Naive thymus-derived CD8-positive, alpha-beta T cell (primary cell): ENCODE data around the gene CCDC88B. TPM values are rescaled to one million over a fixed set of nuclear protein-coding genes. Genes with fewer than 3 reads are reported as not detected.

Experiments
- ATAC-seq, 2 donors: fragments of 150-1000 bp; cut with Tn5 transposase in 1 of 2; sonication (Bioruptor Pico), chemical (Tn5 transposase) in 1 of 2; 1 replicate in 1 of 2; 2 replicates in 1 of 2; pipeline ENCODE4 v1.10.0; 2021; ENCODE audit warnings: mild to moderate bottlenecking in 2 of 2, moderate library complexity in 2 of 2
- POLR2A ChIA-PET: fragments of 350-600 bp; sonication (Branson Sonifier 250); formaldehyde crosslinking; loops from one replicate; lab custom pipeline; 2021; ENCODE audit warnings: antibody characterized with exemption; lab: Charles Lee
- DNase-seq, 10 donors: peaks; one replicate each; pipeline versions ENCODE4 v3.0.0 to v3.0.0-alpha.2; 2020 to 2022
- H3K27ac Mint-ChIP-seq, 10 donors: one replicate each; pipeline ENCODE4 v1.8.0; 2020 to 2022; ENCODE audit warnings: mild to moderate bottlenecking in 10 of 10, mixed read lengths in 10 of 10, moderate library complexity in 4 of 10, inconsistent platforms in 1 of 10
- H3K27me3 Mint-ChIP-seq, 5 donors: one replicate each; pipeline ENCODE4 v1.8.0; 2021 to 2022; ENCODE audit warnings: mixed read lengths in 5 of 5
- H3K36me3 Mint-ChIP-seq, 3 donors: one replicate each; pipeline ENCODE4 v1.8.0; 2020 to 2022; ENCODE audit warnings: mixed read lengths in 3 of 3, mild to moderate bottlenecking in 2 of 3, inconsistent platforms in 1 of 3
- H3K4me1 Mint-ChIP-seq, 4 donors: one replicate each; pipeline ENCODE4 v1.8.0; 2021 to 2022; ENCODE audit warnings: mixed read lengths in 4 of 4
- H3K4me3 Mint-ChIP-seq, 10 donors: one replicate each; pipeline ENCODE4 v1.8.0; 2020 to 2022; ENCODE audit warnings: mild to moderate bottlenecking in 10 of 10, mixed read lengths in 10 of 10, moderate library complexity in 6 of 10, inconsistent platforms in 1 of 10
- H3K9me3 Mint-ChIP-seq, 9 donors: one replicate each; pipeline ENCODE4 v1.8.0; 2020 to 2022; ENCODE audit warnings: mixed read lengths in 9 of 9, mild to moderate bottlenecking in 3 of 9, inconsistent platforms in 1 of 9, moderate library complexity in 1 of 9
- polyA plus RNA-seq, 3 donors: library from polyadenylated mRNA; unstranded; fragments of 300-500 nt; fragmentation: Illumina TruSeq; gene quantifications; one replicate each; pipeline ENCODE4 v1.2.3, GENCODE V29; 2021
- total RNA-seq, 8 experiments: library from RNA in 2 of 8; stranded (reverse) in 2 of 8; gene quantifications; one replicate each; pipeline ENCODE4 v1.2.3 and lab custom pipeline; 2021 to 2026

CCDC88B gene
- total and polyA plus RNA-seq, 5 experiments from 2014 or later: 10.4 to 119 (median 37.0) TPM

DNA sequence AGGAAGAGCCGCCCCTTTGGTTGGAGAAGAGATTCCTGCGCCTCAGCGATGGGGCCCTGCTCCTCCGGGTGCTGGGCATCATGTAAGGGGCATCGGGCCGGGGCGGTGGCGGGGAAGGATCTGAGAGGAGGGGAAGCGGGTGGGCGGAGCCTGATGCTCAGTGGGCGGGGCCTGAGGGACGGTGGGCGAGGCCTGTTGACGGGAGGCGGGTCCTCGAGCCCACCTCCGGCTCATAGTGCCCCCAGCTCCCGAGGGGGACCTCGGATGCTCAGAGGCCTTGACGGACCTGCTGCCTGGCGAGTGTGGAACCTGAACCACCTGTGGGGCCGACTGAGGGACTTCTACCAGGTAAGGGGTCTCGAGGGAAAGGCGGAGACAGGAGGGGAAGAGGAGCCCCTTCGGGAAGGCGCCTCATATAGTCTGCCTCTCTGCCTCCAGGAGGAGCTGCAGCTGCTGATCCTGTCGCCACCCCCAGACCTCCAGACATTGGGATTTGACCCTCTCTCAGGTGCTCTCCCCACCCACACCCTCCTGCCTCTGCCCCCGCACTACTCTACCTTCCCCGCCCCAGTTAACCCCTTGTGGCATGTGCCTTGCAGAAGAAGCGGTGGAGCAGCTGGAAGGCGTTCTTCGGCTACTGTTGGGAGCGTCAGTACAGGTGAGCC lies 799 bp downstream of the CCDC88B start:
- POLR2A ChIA-PET: interaction anchor here (0.5 to 4.9 kb wide), 9 partner anchors 12 to 1154 kb away, joined by 3 to 73 read pairs (median 6); partner anchors contain the start of genes FERMT3, PRDX5, RPS6KA4 and STIP1
- peaks cover 20 to 57% (median 48%) of the 10 kb centered on the region in 4 donors for H3K4me1 Mint-ChIP-seq

DNA sequence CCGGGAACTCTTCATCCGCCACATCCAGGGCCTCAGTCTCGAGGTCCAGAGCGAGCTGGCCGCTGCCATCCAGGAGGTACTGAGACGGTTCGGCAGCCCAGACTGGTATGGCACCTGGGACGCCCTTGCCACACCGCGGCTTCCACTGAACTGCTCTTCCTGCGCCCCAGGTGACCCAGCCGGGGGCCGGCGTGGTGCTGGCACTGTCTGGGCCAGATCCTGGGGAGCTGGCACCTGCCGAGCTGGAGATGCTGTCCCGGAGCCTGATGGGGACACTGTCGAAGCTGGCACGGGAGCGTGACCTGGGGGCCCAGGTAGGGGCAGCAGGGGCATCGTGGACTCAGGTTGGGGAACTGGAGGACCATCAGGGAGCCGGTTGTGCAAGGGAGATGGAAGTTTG lies 1.4 kb downstream of the CCDC88B start:
- H3K4me3 Mint-ChIP-seq: peak overlapping the region; percentile 85 to 92 (median 88)
- DNase-seq (no peak), ATAC-seq (no peak)
- H3K27me3 Mint-ChIP-seq: no peaks in the 10 kb centered on the region
- peak overlapping the region in 7 of 10 donors; percentile 34 to 98 (median 92) for H3K27ac Mint-ChIP-seq
- peaks cover 0 to 23% (median 7%) of the 10 kb centered on the region in 3 donors for H3K36me3 Mint-ChIP-seq
- peaks cover 23 to 57% (median 49%) of the 10 kb centered on the region in 4 donors for H3K4me1 Mint-ChIP-seq
- POLR2A ChIA-PET: interaction anchor here (0.5 to 4.9 kb wide), 10 partner anchors 11 to 833 kb away, joined by 3 to 73 read pairs (median 6); partner anchors contain the start of genes FERMT3, PRDX5, RPS6KA4 and TRMT112
- no peaks in the 10 kb centered on the region for H3K9me3 Mint-ChIP-seq

More for the DNA sequence above, 799 bp downstream of the CCDC88B start:
- DNase-seq (peak; percentile 62 to 89 (median 78)), ATAC-seq (peak; percentile 54 to 59)
- no peaks in the 10 kb centered on the region for H3K9me3 Mint-ChIP-seq
- H3K4me3 Mint-ChIP-seq: peak overlapping the region; percentile 85 to 92 (median 88)
- no peaks in the 10 kb centered on the region for H3K27me3 Mint-ChIP-seq
- peak overlapping the region; percentile 72 to 98 (median 94) for H3K27ac Mint-ChIP-seq
- peaks cover 0 to 21% (median 5%) of the 10 kb centered on the region in 3 donors for H3K36me3 Mint-ChIP-seq

DNA sequence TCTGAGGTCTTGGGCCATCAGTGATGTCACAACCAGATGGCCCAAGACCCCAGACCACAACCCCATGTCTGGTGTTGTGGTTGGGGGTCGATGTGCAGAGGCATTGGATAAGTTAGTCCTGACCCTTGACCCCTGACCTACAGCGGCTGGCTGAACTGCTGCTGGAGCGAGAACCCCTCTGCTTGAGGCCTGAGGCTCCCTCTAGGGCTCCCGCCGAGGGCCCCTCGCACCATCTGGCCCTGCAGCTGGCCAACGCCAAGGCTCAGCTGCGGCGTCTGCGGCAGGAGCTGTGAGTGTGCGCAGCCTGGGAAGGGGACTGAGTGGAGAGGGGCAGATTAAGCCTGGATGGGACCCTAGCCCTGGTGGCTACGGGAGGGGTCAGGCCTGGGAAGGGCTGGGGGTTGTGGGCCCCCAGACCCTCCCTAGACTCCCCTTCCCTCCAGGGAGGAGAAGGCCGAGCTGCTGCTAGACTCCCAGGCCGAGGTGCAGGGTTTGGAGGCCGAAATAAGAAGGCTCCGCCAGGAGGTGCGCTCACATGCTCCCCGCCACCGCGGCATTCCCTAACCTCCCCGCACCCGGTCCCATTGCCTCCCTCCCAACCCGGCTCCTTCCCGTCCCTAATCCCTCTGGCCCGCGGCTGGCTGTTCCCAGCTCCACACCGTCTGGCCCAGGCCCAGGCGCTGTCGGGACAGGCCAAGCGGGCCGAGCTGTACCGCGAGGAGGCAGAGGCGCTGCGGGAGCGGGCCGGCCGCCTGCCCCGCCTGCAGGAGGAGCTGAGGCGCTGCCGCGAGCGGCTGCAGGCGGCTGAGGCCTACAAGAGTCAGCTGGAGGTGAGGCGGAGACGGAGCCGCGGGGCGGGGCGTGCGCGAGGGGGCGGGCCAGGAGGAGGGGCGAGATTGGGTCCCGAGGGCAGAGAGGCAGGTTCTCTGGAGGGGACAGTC lies 2.1 kb downstream of the CCDC88B start:
- POLR2A ChIA-PET: interaction anchor here (0.5 to 4.9 kb wide), 9 partner anchors 11 to 832 kb away, joined by 3 to 73 read pairs (median 5); partner anchors contain the start of genes FERMT3, PRDX5, RPS6KA4 and TRMT112
- H3K9me3 Mint-ChIP-seq: no peaks in the 10 kb centered on the region
- ATAC-seq: peak; percentile 51 to 54
- H3K4me3 Mint-ChIP-seq: peak overlapping the region in 9 of 10 donors; percentile 32 to 92 (median 85)
- H3K27me3 Mint-ChIP-seq: no peaks in the 10 kb centered on the region
- H3K4me1 Mint-ChIP-seq: peaks cover 23 to 60% (median 50%) of the 10 kb centered on the region in 4 donors
- H3K36me3 Mint-ChIP-seq: peaks cover 0 to 28% (median 7%) of the 10 kb centered on the region in 3 donors
- peak; percentile 76 to 88 (median 85) for DNase-seq
- peak overlapping the region in 5 of 10 donors; percentile 29 to 75 (median 52) for H3K27ac Mint-ChIP-seq

- peak overlapping the region in 4 of 10 donors; percentile 37 to 75 (median 56) for H3K27ac Mint-ChIP-seq
- ATAC-seq (no peak), DNase-seq (no peak)
- H3K4me3 Mint-ChIP-seq: peak overlapping the region in 4 of 10 donors; percentile 32 to 91 (median 54)
- POLR2A ChIA-PET: interaction anchor here (0.6 to 4.9 kb wide), 5 partner anchors 15 to 44 kb away, joined by 3 to 73 read pairs (median 6); partner anchors contain the start of genes PRDX5, RPS6KA4 and TRMT112
- H3K4me1 Mint-ChIP-seq: peaks cover 26 to 56% (median 49%) of the 10 kb centered on the region in 4 donors
- H3K9me3 Mint-ChIP-seq: no peaks in the 10 kb centered on the region
- peaks cover 0 to 24% (median 7%) of the 10 kb centered on the region in 3 donors for H3K36me3 Mint-ChIP-seq
- H3K27me3 Mint-ChIP-seq: no peaks in the 10 kb centered on the region
Measured at GRCh38 chr11:64342869-64343745, 3.1 kb downstream of the CCDC88B start.

- Mint-ChIP-seq H3K36me3 (peaks cover 0 to 25% (median 8%) of the 10 kb centered on the region in 3 donors), H3K9me3 (no peaks in the 10 kb centered on the region), H3K27ac (no peak overlapping the region), H3K4me1 (peaks cover 26 to 53% (median 46%) of the 10 kb centered on the region in 4 donors), H3K27me3 (no peaks in the 10 kb centered on the region), H3K4me3 (no peak overlapping the region)
- DNase-seq: no peak
- ATAC-seq: no peak
- POLR2A ChIA-PET: interaction anchor here (1.7 to 4.6 kb wide), 2 partner anchors 14 to 26 kb away, joined by 5 to 27 read pairs; partner anchors contain the start of genes PRDX5 and RPS6KA4
Measured at GRCh38 chr11:64343767-64344559, 4.0 kb downstream of the CCDC88B start.

- POLR2A ChIA-PET: interaction anchor here (1.7 kb wide), 1 partner anchor 27 kb away, joined by 5 read pairs; the partner anchor contains the start of gene PRDX5
- H3K4me1 Mint-ChIP-seq: peaks cover 19 to 45% (median 38%) of the 10 kb centered on the region in 4 donors
Measured at GRCh38 chr11:64344787-64345186, 4.8 kb downstream of the CCDC88B start.

GRCh38 chr11:64347193-64347867 lies 7.3 kb downstream of the CCDC88B start:
- Mint-ChIP-seq H3K27ac (no peak overlapping the region), H3K36me3 (peaks cover 0 to 29% (median 8%) of the 10 kb centered on the region in 3 donors), H3K4me3 (peak overlapping the region in 1 of 10 donors; percentile 10), H3K9me3 (no peaks in the 10 kb centered on the region), H3K27me3 (no peaks in the 10 kb centered on the region), H3K4me1 (peaks cover 8 to 23% (median 15%) of the 10 kb centered on the region in 4 donors)
- DNase-seq: no peak
- ATAC-seq: no peak
- POLR2A ChIA-PET: interaction anchor here (1.5 kb wide), 1 partner anchor 13 kb away, joined by 3 read pairs; no protein-coding TSS in a partner anchor

More at GRCh38 chr11:64344787-64345186, 4.8 kb downstream of the CCDC88B start:
- no peak for DNase-seq
- H3K27ac Mint-ChIP-seq: no peak overlapping the region
- ATAC-seq: no peak
- no peak overlapping the region for H3K4me3 Mint-ChIP-seq
- no peaks in the 10 kb centered on the region for H3K9me3 Mint-ChIP-seq
- no peaks in the 10 kb centered on the region for H3K27me3 Mint-ChIP-seq
- peaks cover 0 to 25% (median 8%) of the 10 kb centered on the region in 3 donors for H3K36me3 Mint-ChIP-seq

DNA sequence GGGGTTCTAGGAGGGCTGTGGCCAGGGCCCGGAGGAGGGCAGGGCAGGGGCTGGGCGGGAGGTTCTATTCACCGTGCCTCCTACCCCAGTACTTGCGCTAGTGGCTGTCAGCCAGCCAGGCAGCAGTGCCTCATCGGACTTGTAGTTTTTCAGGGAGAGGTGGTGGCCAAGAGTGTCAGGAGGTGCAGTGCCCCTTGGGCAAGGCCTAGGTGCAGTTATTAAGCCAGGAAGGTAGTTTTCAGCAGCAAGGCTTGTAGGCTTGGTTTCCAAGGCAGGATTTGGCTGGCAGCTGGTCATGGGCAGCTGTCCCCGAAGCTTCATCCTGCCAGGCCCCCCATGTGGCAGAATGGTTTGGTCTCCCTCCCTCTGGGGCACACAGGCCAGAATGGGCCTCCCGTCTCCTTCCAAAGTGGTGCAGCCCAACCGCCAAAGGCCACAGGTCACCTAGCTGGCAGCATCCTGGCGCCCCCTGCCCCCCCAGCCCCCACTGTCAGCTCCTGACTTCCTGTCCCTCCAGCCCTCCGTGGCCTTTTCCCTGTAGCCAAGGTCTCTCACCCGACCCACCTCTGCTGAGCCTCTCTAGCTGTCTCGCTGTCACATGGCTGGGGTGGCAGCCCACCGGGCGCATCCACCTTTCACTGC lies 8.5 kb downstream of the CCDC88B start:
- POLR2A ChIA-PET: interaction anchor here (1.5 to 1.7 kb wide), 2 partner anchors 12 to 64 kb away, joined by 3 read pairs; partner anchors contain the start of gene BAD
- peaks cover 3 to 18% (median 13%) of the 10 kb centered on the region in 4 donors for H3K4me1 Mint-ChIP-seq
- DNase-seq (no peak), ATAC-seq (no peak)
- no peaks in the 10 kb centered on the region for H3K9me3 Mint-ChIP-seq
- peaks cover 0 to 25% (median 8%) of the 10 kb centered on the region in 3 donors for H3K36me3 Mint-ChIP-seq
- H3K4me3 Mint-ChIP-seq: no peak overlapping the region
- peak overlapping the region in 2 of 10 donors; percentile 69 to 77 for H3K27ac Mint-ChIP-seq
- no peaks in the 10 kb centered on the region for H3K27me3 Mint-ChIP-seq

GRCh38 chr11:64349025-64349387 lies 9.0 kb downstream of the CCDC88B start:
- peaks cover 0 to 25% (median 8%) of the 10 kb centered on the region in 3 donors for H3K36me3 Mint-ChIP-seq
- H3K9me3 Mint-ChIP-seq: no peaks in the 10 kb centered on the region
- DNase-seq (no peak), ATAC-seq (no peak)
- POLR2A ChIA-PET: interaction anchor here (1.3 to 1.7 kb wide), 2 partner anchors 31 to 65 kb away, joined by 3 read pairs; partner anchors contain the start of genes BAD and PRDX5
- H3K27me3 Mint-ChIP-seq: no peaks in the 10 kb centered on the region
- H3K4me1 Mint-ChIP-seq: peaks cover 3 to 18% (median 13%) of the 10 kb centered on the region in 4 donors
- H3K27ac Mint-ChIP-seq: peak overlapping the region in 2 of 10 donors; percentile 69 to 77
- no peak overlapping the region for H3K4me3 Mint-ChIP-seq
